HS-5 (cell line): ENCODE results near the gene SPATA7.
"Not testable (repeated sequence)": the region's sequence is repeated elsewhere in the genome, so short reads cannot be mapped to it uniquely, and the experiment has no call there.

Experiments used
- DNase-seq: peaks from one replicate; pipeline ENCODE4 v3.0.0-alpha.2; 2012; ENCODE audit warnings: low read depth

SPATA7 gene, protein sequence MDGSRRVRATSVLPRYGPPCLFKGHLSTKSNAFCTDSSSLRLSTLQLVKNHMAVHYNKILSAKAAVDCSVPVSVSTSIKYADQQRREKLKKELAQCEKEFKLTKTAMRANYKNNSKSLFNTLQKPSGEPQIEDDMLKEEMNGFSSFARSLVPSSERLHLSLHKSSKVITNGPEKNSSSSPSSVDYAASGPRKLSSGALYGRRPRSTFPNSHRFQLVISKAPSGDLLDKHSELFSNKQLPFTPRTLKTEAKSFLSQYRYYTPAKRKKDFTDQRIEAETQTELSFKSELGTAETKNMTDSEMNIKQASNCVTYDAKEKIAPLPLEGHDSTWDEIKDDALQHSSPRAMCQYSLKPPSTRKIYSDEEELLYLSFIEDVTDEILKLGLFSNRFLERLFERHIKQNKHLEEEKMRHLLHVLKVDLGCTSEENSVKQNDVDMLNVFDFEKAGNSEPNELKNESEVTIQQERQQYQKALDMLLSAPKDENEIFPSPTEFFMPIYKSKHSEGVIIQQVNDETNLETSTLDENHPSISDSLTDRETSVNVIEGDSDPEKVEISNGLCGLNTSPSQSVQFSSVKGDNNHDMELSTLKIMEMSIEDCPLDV

DNA sequence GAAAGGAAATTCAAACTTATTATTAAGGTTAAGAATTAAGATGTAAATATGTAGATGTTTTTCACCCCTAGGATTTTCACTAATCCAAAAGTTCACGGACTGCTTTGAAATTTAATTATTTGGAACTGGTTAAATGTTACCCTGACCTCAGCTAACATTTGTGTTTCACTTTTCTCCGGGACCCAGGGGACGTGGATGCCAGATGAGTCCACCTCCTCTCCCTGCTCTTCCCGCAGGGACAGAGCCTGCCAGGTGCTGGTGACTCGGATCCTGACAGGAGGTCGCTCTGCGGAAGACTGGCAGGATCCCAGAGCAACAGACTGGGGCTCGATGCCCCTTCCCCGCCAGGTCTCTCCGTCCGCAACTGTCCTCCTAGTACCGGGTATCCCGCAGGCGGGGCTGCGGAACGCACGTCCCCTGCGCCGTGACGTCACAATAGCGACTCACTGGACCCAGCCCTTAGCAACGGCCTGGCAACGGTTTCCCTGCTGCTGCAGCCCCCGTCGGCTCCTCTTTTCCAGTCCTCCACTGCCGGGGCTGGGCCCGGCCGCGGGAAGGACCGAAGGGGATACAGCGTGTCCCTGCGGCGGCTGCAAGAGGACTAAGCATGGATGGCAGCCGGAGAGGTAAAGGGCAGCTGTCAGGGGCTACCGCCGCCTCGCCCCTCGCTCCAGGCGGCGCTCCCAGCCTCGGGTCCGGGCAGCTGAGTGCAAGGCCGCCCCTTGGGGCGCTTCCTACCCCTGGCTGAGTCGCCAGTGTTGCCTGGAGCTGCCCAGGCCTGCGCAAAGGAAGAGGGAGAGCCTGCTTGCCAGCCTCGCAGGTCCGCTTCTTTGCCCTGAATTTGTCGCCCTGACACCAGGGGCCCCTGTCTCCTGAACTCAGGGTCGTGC is at the start of gene SPATA7:
Gene SPATA7, plus strand, starts transcription at position 446 of the 890 bp plus-strand sequence. Its CDS starts 162 bp downstream, at position 608.
- peak; percentile 49 for DNase-seq

DNA sequence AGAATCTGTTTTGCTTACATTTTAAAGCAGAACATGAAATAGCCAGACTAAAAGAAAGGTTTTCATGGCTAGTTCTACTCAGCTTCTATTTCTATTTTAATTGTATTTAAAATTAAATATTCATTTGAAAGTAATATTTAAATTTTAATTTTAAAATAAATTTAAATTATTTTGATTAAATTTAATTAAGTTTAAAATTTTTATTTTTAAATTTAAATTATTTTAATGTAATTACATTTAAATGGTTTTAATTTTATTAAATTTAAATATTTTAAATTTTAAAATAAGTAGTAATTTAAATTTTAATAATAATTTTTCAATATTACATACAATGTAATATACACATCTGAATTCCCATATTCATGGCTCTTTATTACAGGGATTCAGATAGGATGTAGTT is 45.1 kb upstream of the SPATA7 start:
- DNase-seq, result no peak

DNA sequence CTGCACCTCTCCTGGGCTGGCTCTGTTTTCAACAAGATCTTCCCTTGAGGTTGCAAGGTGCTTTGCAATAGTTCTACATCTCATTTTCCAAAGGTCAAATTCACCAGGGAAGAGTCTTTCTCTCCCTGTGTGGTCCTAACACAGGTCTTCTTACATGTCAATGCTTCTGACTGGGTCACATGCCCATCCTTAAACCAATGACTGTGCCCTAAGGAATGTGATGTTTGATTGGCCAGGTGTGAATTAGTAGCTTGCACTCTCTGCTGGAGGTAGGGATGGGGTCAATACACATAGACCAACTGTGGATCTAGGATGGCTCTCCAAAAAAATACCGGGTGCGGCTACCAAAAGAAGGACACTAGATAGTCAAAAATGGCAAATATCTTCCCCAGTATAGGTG is 42.5 kb upstream of the SPATA7 start:
- no peak for DNase-seq

DNA sequence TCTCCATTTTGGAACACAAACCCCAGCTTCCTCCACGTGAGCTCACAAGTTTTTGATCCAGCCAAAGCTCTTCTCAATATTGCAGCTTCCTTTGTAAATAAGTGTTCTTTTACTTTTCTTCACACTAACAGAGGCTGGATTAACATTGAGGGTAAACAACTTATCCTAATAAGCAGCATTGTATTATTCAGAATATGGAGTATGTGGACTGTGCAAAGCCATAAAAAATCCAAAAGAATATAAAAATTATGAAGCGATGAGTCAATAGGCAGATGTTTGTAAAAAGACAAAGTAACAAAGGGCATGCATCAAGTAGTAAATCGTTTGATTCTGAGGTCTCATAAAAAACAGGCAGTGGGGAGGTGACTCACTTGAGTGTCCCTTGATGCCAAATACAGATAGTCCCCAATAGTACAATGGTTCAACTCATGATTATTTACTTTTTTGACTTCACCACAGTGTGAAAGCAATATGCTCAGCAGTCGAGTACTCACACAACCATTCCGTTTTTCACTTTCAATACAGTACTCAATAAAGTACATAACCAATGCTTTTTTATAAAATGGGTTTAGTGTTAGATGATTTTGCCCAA is 39.3 kb upstream of the SPATA7 start:
- DNase-seq, result no peak

DNA sequence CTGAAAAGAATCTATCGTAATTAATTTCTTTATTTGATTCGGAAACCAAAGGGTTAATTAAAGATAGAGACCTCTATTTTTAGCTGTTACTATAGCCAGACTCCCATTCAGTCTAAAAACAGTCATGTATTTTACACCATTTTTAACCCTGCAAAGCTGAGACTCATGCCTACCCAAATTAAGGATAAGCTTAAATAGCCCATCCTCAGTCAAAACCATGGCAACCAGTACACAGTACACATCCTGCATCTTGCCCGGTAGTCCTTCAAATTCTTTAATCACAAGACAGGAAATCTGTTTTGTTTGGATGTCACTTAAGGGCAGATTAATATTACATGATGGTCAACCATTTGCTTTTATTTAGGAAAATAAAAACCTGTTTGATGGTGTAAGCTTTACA is 36.9 kb upstream of the SPATA7 start:
- DNase-seq, result no peak

DNA sequence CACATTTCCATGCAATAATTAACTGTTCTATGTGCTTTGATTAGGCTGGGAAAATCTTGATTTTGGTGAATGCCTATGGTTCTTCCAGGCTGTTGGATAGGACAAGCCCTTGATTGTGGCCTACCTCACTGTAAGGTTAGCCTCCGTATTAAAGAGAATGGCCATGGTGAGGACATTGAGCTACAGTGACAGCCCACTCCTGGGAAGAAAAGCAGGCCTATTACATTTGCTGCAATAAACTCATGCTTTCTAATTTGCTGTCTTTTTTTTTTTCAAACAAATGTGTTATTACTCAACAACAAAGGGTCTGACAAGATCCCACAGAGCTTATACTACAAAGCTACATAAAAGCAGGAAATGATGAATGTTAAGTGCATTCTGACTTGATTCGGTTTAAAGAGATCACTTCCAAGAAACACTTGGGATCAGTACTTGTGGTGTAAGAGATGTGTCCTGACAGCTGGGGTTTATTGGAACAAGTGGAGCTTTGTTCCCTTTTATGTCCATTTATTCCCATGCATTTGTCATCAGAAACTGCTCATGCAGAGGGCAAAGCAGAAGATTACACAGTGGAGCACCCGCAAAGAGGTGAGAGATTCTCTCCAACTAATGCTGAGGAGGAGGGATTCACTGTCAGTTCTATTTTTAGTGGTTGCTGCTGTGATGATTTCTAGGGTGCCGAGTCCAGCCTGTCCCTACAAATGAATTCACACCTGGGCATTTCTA is 33.3 kb upstream of the SPATA7 start:
- DNase-seq, result no peak

DNA sequence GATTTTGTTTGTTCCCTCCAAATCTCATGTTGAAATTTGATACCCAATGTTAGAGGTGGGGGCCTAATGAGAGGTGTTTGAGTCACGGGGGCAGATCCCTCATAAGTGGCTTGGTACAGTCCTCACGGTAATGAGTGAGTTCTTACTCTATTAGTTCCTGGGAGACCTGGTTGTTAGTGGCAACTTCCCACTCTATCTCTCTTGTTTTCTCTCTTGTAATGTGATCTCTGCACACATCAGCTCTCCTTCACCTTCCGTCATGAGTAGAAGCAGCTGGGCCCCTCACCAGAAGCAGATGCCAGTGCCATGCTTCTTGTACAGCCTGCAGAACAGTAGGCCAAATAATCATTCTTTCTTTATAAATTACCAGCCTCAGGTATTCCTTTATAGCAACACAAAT is 32.8 kb upstream of the SPATA7 start:
- no peak for DNase-seq

DNA sequence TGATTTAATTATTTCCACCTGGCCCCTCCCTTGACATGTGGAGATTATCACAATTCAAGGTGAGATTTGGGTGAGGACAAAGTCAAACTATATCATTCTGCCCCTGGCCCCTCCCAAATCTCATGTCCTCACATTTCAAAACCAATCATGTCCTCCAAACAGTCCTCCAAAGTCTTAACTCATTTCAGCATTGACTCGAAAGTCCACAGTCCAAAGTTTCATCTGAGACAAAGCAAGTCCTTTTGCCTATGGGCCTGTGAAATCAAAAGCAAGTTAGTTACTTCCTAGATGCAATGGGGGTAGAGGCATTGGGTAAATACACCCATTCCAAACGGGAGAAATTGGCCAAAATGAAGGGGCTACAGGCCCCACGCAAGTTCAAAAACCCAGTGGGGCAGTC is 31.1 kb upstream of the SPATA7 start:
- DNase-seq, result no peak

DNA sequence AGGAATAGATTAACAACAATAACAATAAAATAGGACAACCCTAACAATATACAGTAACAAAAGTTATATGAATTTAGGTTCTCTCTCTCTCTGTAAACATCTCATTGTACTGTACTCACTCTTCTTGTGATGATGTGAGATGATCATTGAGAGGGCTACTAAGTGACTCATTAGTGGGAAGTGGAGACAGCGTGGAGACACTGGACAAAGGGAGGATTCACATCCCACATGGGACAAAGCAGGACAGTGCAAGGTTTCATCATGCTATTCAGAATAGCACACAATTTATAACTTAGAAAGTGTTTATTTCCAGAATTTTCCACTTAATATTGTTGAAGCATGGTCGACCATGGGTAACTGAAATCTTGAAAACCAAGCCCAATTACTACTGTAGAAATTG is 26.0 kb upstream of the SPATA7 start:
- no peak for DNase-seq

DNA sequence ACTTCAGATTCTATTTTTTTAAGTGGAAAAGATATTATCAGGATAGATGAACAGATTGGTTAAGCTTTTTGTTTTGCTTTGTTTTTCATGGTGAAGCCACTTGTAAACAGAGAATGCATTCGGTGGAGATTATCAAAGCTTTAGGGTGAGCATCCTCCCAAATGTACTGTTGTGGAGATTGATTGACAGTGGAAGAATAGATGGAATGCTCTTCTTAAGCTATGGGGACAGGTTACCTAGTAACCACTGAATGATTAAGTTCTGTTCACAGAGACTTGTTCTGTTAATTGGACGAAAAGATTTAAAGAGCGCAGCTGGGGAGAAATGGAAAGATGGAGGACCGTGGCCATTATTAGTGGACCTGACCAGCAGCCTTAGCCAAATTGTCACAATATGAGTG is 21.8 kb upstream of the SPATA7 start:
- no peak for DNase-seq

DNA sequence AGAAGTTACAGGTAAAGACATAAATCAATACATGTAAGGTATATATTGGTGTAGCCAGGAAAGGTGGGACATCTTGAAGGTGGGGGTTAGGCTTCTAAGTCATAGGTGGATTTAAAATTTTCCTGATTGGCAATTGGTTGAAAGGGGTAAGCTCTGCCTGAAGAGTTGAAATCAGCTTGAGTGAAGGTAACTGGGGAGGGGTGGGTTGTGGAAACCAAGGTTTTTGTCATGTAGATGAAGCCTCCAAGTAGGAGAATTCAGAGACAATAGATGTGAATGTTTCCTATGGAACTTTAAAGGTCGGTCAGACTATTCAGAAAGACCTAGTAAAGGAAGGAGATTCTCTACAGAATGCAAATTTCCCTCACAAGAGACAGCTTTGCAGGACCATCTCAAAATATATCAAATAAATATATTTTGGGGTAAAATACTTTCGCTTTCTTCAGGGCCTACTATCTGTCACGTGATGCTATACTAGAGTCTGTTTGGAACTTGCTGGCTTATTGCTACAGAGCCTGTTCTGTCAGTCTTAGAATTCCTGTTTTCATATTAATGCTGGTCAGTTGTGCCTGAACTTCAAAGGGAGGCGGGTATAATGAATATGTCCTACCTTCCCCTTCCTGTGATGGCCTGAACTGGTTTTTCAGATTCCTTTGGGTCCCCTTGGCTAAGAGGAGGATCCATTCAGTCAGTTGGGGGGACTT is 20.6 kb upstream of the SPATA7 start:
- no peak for DNase-seq

DNA sequence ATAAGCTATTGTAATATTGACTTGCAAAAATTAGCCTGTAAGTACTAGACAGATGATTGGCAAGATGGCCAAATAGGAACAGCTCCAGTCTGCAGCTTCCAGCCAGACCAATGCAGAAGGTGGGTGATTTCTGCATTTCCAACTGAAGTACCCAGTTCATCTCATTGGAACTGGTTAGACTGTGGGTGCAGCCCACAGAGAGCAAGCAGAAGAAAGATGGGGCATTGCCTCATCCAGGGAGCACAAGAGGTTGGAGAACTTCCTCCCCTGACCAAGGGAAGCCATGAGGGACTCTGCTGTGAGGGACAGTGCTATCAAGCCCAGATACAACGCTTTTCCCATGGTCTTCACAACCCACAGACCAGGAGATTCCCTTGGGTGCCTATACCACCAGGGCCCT is 16.0 kb upstream of the SPATA7 start:
- no peak for DNase-seq

DNA sequence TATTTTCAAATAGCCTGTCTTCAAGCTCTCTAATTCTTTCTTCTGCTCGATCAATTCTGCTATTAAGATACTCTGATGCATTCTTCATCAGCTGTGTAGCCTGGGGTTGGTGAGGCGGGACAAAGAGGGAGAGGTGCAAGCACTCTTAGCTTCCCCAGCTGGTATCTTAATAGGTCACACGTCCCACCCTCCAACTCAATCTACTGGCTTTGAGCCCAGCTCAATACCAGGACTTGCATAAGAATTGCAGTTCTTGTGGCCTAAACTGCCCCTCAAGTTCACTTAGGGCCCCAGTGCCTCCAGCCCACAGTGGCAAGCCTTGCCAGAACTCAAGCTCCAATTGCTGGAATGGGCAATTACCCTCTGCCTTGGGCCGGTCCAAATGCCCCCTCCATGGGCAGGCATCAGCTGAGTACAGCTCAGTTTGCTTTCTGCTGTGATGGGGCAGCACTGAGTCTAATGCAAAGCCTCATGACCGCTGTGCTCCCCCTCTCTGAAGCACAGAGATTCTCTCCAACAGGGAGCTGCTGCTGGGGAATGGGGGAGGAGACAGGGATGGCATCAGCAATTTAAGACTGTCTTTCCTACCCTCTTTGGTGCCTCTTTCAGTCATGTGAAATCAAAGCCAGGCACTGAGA is 5.6 kb upstream of the SPATA7 start:
- DNase-seq, result no peak

DNA sequence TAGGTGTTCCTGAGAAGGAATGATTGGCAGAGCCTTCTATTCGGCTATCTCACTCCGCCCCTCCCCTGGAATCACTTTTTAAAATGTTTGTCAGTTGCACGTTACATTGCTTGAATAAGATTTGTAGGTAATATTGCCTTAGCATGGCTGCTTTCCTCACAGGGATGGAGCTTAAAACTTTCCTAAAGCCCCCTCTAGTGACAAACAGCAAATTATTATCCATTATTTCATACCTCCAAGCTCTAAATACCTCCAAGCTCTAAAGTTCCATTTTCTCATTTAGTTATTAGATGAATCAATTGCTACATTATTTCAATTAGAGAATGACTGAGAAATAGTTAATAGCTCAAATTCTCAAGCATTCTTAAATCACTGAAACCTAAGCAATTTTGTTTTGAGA is 5.1 kb upstream of the SPATA7 start:
- DNase-seq, result no peak

DNA sequence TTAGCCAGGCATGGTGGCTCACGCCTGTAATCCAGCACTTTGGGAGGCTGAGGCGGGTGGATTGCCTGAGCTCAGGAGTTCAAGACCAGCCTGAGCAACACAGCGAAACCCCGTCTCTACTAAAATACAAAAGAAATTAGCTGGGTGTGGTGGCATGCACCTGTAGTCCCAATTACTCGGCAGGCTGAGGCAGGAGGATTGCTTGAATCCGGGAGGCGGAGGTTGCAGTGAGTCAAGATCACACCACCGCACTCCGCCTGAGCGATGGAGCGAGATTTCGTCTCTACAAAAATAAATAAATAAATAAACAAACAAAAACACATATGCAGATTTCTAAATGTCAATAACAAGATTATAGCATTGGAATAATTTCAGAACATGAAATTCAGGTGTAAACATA is 3.8 kb upstream of the SPATA7 start:
- DNase-seq, result not testable (repeated sequence)

DNA sequence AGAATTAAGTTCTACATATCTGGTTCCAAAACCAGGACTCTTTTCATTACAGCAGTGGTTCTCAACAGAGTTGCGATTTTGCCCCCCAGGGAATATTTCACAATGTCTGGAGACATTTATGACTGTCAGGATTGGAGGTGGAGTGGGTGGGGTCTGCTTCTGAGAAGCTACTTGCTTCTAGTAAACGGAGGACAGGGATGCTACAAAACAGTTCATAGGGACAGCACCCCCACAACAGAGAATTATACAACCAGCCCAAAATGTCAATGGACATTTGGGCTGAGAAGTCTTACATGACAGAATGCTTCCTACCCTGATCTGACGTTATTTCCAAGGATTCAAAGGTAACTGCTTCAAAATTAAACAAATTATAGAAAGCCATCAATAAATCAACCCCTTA is 739 bp upstream of the SPATA7 start:
- no peak for DNase-seq

DNA sequence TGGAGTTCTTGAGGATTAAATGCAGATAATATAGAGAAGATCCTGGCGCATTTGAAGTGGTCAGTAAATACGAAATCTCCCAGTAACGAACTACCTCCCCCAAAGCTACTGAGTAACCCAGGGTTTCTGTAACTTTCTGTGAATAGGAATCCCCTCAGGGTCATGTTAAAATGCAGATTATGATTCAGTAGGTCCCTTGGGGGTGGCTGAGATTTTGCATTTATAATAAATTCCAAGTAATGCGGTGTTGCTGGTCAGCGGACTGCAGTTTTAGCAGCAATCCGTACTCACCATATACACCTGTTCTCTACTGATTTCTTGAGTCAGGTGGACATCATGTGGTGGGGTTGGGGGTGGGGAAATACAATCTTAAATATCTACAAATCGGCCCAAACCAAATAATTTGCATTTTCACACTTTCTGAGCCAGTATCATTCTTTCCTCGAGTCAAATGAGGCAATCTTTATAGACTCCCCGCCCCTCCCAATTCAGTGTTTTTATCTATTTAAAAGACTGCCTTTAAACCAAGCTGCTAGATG is 868 bp downstream of the SPATA7 start:
- DNase-seq, result no peak

DNA sequence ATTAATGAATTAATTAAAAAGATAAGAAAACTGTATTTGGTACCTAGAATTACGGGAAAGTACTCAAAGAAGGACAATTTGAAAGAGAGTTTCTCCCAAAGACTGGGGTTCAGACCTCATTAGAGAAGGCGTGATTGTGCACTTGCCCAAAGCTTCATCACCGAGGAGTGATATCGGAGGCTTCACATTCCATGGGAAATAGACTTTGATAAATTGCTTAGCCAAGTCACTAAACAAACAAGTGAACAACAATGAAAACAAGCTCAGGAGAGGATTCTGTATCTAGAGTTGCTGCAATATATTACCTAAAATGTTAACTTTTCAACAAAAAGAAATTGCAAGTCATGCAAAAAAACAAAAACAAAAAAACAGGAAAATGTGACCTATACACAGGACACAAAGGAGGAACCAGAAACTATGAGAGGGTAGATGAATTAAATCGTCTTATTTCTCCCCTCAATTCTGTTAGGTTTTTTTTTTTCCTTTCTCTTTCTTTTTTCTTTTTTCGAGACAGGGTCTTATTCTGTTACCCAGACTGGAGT is 3.4 kb downstream of the SPATA7 start:
- DNase-seq, result no peak

DNA sequence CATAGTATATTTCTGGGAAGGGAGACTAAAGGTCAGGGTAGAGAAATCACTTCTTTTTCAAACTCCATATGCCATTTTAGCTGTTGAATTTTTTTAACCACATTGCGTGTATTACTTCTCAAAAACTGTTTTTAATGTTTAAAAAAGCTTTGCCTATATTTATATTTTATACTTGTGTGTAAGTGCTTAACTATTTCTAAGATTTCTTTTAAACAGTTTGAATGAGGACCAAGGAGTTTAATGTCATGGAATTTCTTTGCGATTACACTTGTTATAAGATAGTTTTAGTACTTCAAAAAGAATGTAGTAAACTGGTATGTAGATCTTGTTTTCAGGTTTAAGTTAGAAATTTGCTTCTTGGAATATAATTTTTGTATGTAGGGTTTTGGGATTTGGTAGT is 7.2 kb downstream of the SPATA7 start:
- DNase-seq, result no peak

DNA sequence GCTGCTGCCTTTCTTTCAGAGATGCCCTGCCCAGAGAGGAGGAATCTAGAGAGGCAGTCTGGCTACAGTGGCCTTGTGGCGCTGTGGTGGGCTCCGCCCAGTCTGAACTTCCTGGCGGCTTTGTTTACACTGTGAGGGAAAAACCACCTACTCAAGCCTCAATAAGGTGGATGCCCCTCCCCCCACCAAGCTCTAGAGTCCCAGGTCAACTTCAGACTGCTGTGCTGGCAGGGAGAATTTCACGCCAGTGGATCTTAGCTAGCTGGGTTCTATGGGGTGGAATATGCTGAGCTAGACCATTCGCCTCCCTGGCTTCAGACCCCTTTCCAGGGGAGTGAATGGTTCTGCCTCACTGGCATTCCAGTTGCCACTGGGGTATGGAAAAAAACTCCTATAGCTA is 25.6 kb downstream of the SPATA7 start:
- no peak for DNase-seq
